NCI-H1105 (cell line): ENCODE data around the gene NXNL2.

ENCODE experiments used
- DNase-seq: peaks from one replicate; lab custom pipeline; 2025; lab: John Stamatoyannopoulos, UW

Gene NXNL2

DNA sequence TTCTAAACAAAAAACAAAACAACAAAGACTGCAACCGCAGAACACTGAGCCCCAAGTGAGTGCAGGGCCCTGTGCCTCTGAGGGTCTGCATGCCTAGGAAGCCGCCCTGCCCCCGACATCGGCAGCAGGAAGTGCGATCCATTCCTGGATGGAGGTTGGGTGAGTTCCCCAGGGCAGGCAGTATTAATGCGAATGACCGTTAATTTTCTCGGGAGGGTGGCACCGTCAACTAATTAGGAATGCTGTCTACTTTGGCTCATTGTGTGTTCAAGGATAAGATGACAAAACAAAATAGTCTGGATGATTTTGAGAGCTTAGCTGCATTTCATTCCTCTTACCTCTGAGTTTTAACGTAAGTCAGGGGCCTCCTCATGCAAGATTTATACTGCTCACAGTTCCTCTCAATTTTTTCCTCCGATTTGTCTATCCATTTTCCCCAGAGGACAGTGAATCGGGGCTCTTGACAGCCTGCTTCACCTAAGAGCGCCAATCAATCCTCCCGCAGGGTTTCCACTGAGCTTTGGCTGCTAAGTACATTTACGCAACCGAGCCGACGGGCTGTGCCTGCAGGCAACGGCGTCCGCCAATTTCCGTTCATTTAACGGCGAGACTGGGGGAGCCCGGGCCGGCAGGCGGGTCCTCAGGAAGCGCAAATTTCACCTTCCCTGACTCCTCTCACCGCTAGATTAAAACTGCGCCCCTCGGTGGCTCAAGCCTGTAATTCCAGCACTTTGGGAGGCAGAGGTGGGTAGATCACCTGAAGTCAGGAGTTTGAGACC, 2.9 kb upstream of the NXNL2 start:
- no peak for DNase-seq

DNA sequence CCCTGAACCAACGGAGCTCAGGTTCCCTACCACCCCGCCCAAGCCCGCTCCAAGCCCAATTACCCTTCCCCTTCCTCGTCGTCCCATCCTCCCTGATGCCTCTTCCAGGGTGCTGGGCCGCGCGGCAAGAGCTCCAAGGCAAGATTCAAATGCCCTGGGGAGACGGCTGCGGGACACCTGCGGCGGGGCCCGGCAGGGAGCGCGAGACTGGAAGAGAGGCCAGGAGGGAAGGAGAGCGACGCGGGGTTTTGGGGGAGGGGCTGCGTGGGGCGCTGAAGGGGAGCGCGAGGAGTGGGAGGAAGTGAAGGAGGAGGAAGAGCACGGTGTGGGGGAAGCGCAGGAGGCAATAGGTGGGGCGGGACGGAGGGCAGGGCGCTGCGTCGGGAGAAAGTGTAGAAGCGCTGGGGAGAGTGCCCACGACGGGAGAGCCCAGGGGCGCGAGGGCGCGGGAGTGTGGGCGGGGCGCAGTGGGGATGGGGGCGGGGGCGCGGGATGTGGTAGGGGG, 975 bp upstream of the NXNL2 start:
- DNase-seq, result no peak

DNA sequence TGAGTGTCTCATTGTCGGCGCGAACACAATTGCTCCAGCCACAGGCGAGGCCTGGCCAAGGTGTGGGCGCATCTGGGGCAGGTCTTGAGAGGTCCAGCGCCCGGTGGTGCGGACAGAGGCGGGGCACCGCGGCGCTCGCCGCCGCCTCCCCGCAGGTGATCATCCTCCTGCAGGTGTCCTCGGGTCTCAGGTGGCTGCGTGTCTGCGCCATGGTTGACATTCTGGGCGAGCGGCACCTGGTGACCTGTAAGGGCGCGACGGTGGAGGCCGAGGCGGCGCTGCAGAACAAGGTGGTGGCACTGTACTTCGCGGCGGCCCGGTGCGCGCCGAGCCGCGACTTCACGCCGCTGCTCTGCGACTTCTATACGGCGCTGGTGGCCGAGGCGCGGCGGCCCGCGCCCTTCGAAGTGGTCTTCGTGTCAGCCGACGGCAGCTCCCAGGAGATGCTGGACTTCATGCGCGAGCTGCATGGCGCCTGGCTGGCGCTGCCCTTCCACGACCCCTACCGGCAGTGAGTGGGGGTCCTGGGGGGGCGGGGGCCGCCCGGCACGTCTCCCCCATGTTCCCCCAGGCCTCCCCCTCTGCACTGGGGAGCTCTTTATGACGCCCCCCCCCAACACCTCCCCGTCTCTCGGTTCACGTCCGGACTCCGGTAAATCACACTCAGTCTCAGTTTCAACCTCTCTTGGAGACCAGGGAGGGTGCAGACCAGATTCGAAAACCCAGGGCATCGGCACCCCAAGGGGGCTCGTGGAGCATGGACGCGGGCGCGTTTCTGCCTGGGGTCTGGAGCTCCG, 446 bp downstream of the NXNL2 start:
- DNase-seq, result peak; percentile 43

DNA sequence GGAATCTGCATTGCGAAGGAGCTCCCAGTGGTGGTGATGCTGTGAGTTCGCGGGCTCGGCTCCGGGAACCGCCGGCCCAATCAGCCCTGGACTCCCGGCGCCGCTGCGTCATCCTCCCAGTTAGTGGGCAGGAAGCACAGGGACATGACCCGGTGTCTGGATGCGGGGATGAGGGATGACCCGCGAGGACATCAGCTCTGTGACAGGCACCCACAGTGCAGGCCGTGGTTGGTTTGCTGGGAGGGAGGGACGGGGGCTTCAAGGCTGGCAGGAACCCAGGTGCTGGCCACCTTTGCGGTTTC, 996 bp downstream of the NXNL2 start:
- no peak for DNase-seq

DNA sequence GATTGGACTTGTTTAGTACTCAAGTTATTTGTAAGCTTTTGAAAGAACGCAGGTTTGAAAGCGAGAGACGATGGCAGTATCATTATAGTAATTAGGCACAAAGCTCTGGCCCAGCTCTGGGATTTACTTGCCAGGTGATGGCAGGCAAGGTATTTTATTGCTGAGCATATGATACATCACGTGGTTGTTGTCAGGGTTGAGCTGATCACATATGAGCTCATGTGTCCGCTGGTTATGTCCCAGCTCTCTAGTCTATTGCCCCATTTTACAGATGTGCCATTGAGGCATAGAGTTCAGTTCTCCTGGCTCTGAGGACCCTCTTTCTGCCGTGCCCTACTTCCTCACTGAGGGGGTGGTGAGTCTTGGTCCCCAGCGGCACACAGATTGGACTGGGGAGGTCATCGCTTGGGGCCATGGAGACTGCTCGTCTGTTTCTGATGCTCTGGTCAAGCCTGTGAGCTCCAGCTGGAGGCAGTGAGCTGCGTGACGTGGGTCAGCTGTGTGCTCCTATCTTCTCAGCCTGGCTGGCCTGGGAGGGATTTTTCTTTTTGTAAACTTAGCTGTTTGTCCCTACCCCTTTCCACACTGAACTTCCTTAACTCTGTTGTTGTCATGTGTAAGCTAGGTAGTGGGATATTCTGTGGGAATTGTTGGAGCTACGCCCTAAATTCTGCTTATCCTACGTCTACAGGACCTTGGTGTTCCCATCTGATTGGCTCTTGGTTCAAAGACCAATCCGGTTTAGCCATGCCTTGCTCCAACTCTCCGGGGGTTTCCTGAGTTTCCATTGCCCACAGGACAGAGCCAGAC, 2.2 kb downstream of the NXNL2 start:
- peak; percentile 48 for DNase-seq

DNA sequence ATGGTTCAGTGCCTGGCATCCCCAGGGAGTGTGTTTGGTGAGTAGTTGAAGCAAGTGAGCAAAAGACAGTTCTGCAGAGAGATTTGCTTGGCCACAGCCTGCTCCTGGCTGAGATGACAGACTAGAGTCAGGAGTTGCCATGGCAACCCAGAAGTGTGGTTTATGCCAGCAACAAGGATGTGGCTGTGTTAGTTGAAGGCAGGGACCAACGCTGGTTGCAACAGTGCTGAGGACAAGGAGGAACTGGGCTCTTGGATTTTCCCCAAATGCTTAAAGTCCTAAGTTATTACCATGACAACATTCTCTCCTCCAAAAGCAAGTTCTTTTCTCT, 2.7 kb downstream of the NXNL2 start:
- DNase-seq, result no peak

DNA sequence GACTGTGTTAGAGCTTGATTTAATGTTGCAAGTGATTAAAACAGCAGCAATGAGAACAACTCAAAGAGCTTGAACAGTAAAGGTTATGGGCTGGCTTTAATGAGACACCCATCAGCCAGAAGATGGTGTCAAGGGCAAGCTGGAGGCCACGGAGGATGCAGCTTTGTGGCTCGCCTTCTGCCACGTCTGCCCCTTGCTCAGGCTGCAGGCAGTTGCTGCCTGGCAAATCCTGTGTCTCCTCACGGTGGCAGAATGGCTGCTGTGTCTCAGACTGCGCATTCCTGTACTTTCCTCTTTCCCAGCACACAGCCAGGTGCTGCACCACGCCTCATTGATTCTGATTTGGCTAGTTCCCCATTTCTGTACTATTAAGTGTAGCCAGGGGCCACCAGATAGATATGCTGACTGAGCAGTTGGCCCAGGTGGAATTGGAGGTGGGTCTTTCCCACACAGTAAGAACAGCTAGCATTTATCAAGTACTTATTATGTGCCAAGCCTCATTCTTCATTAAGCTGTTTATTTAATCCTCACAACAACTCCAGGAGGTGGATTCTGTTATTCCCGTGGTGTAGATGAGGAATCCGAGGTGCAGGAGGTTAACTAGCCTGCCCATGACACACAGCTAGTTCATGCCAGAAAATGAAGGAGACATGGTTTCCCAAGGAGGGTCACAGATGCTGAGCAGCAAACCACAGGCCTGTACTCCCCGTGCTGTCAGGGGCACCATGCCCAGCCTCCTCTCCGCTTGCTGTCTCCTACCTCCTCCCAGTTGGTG, 3.5 kb downstream of the NXNL2 start:
- DNase-seq, result no peak

DNA sequence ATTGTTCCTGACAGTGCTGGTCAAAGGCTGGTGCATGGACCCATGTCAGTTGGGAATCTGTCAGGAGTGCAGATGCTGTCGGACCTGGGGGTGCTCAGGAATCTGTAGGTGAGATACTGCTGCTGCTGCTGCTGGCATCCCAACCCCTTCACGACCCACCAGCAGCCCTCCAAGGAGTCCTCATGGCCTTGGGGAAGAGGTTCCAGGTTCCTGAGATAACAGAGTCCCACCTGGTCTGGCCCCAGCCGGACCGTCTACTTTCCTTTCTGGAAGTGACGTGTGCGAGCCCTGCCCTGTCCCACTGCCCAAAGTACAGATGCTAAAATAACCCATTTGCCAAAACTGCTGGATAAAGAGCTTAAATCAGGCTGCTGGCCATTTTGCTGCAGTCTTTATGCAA, 4.3 kb downstream of the NXNL2 start:
- no peak for DNase-seq

DNA sequence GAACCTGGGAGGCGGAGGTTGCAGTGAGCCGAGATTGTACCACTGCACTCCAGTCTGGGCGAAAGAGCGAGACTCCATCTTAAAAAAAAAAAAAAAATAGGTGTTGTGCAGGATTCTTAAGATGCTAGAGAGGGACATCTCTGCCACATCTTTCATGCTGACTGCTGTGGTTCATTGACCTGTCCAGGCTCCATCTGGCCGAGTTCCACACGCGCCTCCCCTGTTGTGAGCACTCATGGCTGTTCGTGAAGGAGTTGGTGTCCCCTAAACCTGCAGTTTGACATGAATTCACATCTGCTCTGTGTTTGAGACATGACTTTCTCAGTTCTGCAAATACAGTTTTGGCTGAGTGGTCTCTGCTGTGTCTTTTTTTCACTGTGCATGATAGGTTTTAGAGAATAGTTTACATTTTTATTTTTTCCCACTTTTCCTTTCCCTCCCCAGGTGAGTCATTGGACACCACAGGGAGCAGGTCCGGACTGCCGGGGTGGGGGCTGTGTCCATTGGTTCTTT, 5.3 kb downstream of the NXNL2 start:
- no peak for DNase-seq

DNA sequence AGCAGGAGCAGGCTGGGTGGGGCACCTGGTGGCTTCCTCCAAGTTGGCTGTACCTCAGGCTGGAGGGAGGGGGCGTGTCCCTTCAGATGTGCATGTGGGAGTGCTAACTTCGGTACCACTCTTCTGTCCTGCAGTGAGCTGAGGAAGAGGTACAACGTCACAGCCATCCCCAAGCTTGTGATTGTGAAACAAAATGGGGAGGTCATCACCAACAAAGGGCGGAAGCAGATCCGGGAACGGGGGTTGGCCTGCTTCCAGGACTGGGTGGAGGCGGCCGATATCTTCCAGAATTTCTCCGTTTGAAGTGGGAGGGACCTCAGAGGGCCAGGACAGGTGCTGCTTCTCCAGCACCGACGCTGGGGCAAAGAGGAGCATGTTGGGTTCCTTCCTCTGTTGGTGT, 9.3 kb downstream of the NXNL2 start:
- DNase-seq, result no peak

DNA sequence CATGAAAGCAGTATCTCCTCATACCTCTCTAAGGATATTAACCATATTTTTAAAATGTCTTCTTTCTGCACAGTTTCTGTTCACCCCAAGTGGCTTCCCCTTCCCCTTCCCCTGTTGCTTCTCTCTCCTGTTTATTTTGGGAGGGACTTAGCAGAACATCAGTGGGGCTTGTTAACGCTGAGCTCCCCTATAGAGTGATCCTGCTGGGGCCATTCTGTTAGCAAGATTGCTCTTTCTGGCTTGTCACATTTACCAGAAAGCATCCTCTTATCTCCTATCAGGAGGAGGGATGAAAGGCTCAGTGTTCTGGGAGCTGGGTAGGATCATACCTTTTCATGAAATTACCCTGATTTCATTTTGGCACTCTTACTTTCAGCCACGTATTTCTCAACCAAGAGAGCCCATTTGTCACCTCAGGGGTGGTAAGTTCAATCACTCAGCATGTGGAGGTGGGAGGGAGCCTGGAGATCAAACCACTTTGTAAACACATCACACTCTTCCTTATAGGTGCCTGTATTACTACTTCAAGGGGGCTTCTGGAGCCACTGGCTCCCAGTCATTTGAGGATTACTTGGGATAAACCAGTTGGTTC, 16.7 kb downstream of the NXNL2 start:
- no peak for DNase-seq

DNA sequence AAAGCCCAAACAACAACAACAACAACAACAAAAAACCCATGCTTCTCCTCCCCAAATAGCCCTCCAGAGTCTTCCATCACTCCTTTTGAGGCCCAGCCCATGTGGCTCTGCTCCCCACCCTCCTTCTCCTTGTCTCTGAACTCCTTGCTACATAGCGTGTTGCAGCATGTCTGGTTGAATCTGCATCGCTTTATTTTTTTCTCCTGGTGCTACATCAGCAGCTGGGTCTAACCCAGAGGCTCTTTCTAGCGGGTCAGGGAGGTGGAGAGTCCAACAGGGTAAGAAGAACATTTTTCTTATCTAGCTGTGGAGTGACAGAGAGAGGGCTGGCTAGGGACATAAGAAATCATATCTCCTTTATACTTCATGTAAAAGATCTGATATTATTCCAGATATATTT, 18.4 kb downstream of the NXNL2 start:
- DNase-seq, result no peak

DNA sequence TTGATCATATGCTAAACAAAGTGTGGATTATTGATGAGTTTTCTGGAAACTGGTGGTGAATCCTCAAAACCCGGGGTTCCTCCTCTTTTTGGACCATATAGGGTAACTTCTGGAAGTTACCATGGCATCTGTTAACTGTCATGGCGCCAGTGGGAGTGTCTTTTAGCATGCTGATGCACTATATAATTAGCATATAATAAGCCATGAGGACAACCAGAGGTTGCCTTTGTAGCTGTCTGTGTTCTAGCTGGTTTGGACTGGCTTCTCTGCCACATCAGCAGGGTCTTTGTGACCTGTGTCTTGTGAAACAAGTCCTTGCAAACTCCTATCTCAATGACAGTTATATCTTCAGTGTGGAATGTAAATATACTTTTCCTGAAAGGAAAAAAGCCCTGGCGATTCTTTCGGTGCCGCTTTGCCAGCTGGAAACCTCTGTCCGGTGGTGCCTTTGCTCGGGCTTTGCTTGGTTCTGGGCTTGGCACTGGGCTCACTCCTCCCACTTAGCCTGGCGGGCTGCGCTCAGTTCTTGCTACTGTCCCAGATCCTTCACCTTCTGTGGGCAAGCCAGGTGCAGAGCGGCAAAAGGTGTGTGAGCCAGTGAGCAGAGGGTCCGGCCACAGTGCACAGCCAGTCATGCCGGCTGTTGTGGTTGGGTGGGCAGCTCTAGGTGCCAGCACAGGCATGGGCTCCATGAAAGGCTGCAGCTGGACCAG, 20.4 kb downstream of the NXNL2 start:
- no peak for DNase-seq

DNA sequence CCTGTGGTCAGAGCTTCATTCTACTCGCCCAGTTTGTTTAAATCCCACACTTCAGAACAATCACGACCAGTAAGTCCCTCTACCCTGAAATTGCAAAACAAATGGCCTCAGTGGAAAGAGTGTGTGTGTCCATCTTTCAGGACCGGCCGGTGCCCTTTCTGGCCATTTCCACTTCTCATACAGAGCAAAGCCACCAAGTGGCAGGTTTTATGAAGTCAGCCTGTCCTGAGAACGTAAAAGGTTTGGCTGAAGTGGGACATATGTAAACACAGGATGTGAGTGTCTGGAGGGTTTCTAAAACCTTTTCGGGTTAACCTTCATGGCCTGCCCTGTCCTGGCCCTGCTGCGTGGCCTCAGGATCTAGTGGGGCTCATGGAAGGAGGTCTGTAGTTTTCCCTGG, 24.7 kb downstream of the NXNL2 start:
- no peak for DNase-seq

DNA sequence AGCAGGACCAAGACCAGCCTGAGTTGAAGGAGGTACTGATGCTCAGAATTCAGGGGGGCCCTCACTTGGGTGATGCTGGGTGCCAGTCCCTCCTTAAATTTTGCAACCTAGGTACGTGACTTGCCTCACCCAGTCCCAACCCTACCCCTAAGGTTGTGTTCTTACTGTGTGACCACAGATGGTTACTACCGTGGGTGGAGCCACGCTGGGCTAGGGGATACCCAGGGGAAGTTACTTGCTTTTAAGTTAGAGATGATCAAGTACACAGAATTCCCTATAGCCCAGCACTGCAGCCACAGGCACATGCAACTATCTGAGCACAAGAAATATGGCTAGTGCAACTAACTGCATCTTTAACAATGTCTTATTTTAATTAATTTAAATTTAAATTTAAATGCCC, 32.9 kb downstream of the NXNL2 start:
- no peak for DNase-seq

DNA sequence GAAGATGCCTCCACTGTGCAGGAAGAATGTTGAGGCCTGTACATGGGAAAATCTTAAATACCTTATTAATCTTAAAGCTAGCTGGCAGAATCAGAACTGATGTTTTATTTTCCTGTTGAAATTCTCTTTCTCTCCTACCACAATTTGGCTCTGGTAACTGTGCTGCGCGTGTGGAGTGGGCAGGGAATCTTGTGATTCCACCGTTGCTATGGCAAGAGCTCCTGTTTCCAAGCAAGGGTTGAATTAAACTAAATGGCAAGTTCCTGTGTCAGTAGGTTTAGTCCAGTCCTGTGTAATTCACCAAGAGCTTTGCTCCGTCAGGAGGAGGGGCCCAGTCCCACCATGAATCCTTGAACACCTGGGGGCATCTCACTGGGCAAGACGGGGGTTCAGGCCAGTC, 36.4 kb downstream of the NXNL2 start:
- no peak for DNase-seq

DNA sequence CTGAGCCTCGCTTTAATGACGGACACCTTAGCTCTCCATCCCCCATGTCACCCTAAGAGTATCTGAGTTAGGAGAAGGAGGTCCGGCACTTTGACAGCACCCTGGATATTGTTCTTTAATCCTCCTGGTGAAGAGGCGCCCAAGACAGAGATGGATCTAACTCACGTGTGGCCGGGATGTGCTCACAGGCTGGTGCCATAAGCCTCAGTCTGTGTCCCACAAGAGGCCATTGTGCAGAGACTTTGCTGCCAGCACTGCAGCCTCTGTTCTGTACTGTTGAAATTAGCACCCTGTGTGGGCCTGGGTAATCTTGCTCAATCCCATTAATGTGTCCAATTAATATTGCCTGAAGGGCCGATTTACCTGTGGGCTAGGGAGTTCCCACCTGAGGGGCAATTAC, 37.7 kb downstream of the NXNL2 start:
- DNase-seq, result no peak

DNA sequence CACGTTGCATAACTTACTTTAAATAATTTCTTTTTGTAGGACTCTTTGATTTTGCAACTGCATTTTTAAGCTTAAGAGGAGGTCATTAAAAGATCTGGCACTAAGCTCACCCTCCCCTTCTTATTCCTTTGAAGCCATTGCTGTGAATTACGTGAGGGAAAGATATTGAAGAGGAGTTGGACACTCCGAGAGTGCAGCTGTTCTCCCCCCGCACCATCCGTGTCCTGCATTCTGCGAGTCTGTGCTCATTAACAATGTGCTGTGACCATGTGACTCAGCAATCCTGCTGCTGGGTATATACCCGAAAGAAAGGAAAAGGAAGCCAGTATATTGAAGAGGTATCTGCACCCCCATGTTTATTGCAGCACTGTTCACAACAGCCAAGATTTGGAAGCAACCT, 40.0 kb downstream of the NXNL2 start:
- DNase-seq, result no peak

DNA sequence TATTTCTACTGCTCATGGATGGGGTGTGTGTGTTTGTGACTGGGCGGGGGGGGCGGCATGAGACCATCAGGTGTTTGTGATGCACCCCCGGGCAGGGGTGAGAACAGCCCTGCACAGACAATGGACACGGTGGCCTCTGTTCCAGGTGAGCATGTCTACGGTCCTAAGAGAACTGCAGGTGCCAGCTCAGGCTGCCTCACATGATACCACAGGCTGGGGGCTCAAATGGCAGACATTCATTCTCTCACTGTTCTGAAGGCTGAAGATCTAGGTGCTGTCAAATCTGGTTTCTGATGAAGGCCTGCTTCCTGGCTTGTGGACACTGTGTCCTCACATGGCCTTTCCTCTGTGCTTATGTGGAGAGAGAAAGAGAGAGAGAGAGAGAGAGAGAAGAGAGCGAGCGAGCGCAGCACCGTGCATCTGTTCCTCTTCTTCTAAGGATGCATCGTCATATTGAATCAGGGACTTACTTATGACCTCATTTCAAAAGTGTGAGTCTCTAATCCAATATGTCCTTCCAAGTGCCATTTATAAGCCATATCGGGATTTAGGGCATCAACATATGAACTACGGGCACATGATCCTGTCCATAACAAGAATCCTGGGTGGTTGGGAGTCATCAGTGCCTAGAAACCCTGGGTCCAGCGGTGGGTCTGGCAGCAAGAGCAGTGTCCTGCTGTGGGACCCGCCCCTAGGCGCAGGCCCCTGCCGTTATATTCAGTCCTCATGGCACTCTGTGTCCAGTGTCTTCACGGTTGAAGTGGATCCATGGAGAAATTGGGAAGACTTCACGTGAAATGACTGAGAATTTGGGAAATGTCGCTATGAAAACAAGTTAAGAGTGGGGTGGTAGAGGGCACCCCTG, 42.5 kb downstream of the NXNL2 start:
- no peak for DNase-seq
